ENCODE results near the gene TCHP.
"Not testable (repeated sequence)": the region's sequence is repeated elsewhere in the genome, so short reads cannot be mapped to it uniquely, and the experiment has no call there.

The TCHP gene

GRCh38 chr12:109875572-109876131 lies 24.4 kb upstream of the TCHP start:
- no peak overlapping the region for H3K4me3 Mint-ChIP-seq
- H3K27ac Mint-ChIP-seq: no peak overlapping the region
- peaks cover 67% of the 10 kb centered on the region for H3K4me1 Mint-ChIP-seq
- peaks cover 5% of the 10 kb centered on the region for H3K36me3 Mint-ChIP-seq
- no peaks in the 10 kb centered on the region for H3K27me3 Mint-ChIP-seq
- no peaks in the 10 kb centered on the region for H3K9me3 Mint-ChIP-seq

GRCh38 chr12:109876406-109876805 lies 23.7 kb upstream of the TCHP start:
- Mint-ChIP-seq H3K4me1 (peaks cover 70% of the 10 kb centered on the region), H3K27ac (peak overlapping the region; percentile 43), H3K4me3 (no peak overlapping the region)

GRCh38 chr12:109877504-109878246 lies 22.4 kb upstream of the TCHP start:
- Mint-ChIP-seq H3K4me1 (peaks cover 64% of the 10 kb centered on the region), H3K9me3 (no peaks in the 10 kb centered on the region), H3K27ac (no peak overlapping the region), H3K4me3 (peak overlapping the region; percentile 63), H3K36me3 (no peaks in the 10 kb centered on the region), H3K27me3 (no peaks in the 10 kb centered on the region)

More at GRCh38 chr12:109876406-109876805, 23.7 kb upstream of the TCHP start:
- no peaks in the 10 kb centered on the region for H3K9me3 Mint-ChIP-seq
- H3K27me3 Mint-ChIP-seq: no peaks in the 10 kb centered on the region
- H3K36me3 Mint-ChIP-seq: peaks cover 4% of the 10 kb centered on the region

GRCh38 chr12:109878247-109878625 lies 21.8 kb upstream of the TCHP start:
- H3K27me3 Mint-ChIP-seq: no peaks in the 10 kb centered on the region
- no peak overlapping the region for H3K27ac Mint-ChIP-seq
- H3K9me3 Mint-ChIP-seq: no peaks in the 10 kb centered on the region
- no peaks in the 10 kb centered on the region for H3K36me3 Mint-ChIP-seq
- H3K4me3 Mint-ChIP-seq: peak overlapping the region; percentile 96
- H3K4me1 Mint-ChIP-seq: peaks cover 63% of the 10 kb centered on the region

- Mint-ChIP-seq H3K36me3 (no peaks in the 10 kb centered on the region), H3K4me1 (peaks cover 63% of the 10 kb centered on the region), H3K27ac (peak overlapping the region; percentile 51), H3K4me3 (peak overlapping the region; percentile 96), H3K27me3 (no peaks in the 10 kb centered on the region), H3K9me3 (no peaks in the 10 kb centered on the region)
Measured at GRCh38 chr12:109878749-109879148, 21.3 kb upstream of the TCHP start.

GRCh38 chr12:109879351-109880042 lies 20.6 kb upstream of the TCHP start:
- peak overlapping the region; percentile 83 for H3K27ac Mint-ChIP-seq
- H3K27me3 Mint-ChIP-seq: no peaks in the 10 kb centered on the region

GRCh38 chr12:109880043-109880931 lies 19.8 kb upstream of the TCHP start, which contains the start of gene GLTP:
GLTP (minus strand) TSS chr12:109880541; CDS start chr12:109880374, 167 bp downstream.
- Mint-ChIP-seq H3K9me3 (no peaks in the 10 kb centered on the region), H3K4me1 (peaks cover 53% of the 10 kb centered on the region)

More at GRCh38 chr12:109879351-109880042, 20.6 kb upstream of the TCHP start:
- H3K4me3 Mint-ChIP-seq: peak overlapping the region; percentile 96
- peaks cover 61% of the 10 kb centered on the region for H3K4me1 Mint-ChIP-seq
- no peaks in the 10 kb centered on the region for H3K9me3 Mint-ChIP-seq
- no peaks in the 10 kb centered on the region for H3K36me3 Mint-ChIP-seq

GRCh38 chr12:109880938-109881337 lies 19.1 kb upstream of the TCHP start:
- peak overlapping the region; percentile 70 for H3K27ac Mint-ChIP-seq

More at GRCh38 chr12:109880043-109880931, 19.8 kb upstream of the TCHP start, which contains the start of gene GLTP:
- Mint-ChIP-seq H3K27me3 (no peaks in the 10 kb centered on the region), H3K36me3 (no peaks in the 10 kb centered on the region), H3K27ac (peak within 1 kb of the TSS; percentile 83), H3K4me3 (peak within 1 kb of the TSS; percentile 96)

GRCh38 chr12:109881752-109882151 lies 18.3 kb upstream of the TCHP start:
- Mint-ChIP-seq H3K27me3 (no peaks in the 10 kb centered on the region), H3K27ac (peak overlapping the region; percentile 70), H3K9me3 (no peaks in the 10 kb centered on the region), H3K4me1 (peaks cover 41% of the 10 kb centered on the region), H3K4me3 (peak overlapping the region; percentile 87), H3K36me3 (no peaks in the 10 kb centered on the region)

More at GRCh38 chr12:109880938-109881337, 19.1 kb upstream of the TCHP start:
- H3K9me3 Mint-ChIP-seq: no peaks in the 10 kb centered on the region
- H3K4me1 Mint-ChIP-seq: peaks cover 47% of the 10 kb centered on the region
- no peaks in the 10 kb centered on the region for H3K36me3 Mint-ChIP-seq
- H3K4me3 Mint-ChIP-seq: peak overlapping the region; percentile 87
- H3K27me3 Mint-ChIP-seq: no peaks in the 10 kb centered on the region

- no peaks in the 10 kb centered on the region for H3K36me3 Mint-ChIP-seq
- H3K9me3 Mint-ChIP-seq: no peaks in the 10 kb centered on the region
- H3K4me3 Mint-ChIP-seq: no peak overlapping the region
- no peak overlapping the region for H3K27ac Mint-ChIP-seq
- H3K4me1 Mint-ChIP-seq: peaks cover 35% of the 10 kb centered on the region
- no peaks in the 10 kb centered on the region for H3K27me3 Mint-ChIP-seq
Measured at GRCh38 chr12:109883461-109883860, 16.6 kb upstream of the TCHP start.

GRCh38 chr12:109885616-109886015 lies 14.5 kb upstream of the TCHP start:
- Mint-ChIP-seq H3K9me3 (no peaks in the 10 kb centered on the region), H3K36me3 (no peaks in the 10 kb centered on the region), H3K27me3 (no peaks in the 10 kb centered on the region), H3K4me1 (peaks cover 33% of the 10 kb centered on the region), H3K27ac (no peak overlapping the region), H3K4me3 (no peak overlapping the region)

GRCh38 chr12:109888179-109889020 lies 11.7 kb upstream of the TCHP start:
- H3K4me3 Mint-ChIP-seq: peak overlapping the region; percentile 70
- H3K36me3 Mint-ChIP-seq: no peaks in the 10 kb centered on the region
- peak overlapping the region; percentile 87 for H3K27ac Mint-ChIP-seq
- H3K27me3 Mint-ChIP-seq: no peaks in the 10 kb centered on the region
- peaks cover 37% of the 10 kb centered on the region for H3K4me1 Mint-ChIP-seq
- no peaks in the 10 kb centered on the region for H3K9me3 Mint-ChIP-seq

GRCh38 chr12:109890620-109891170 lies 9.4 kb upstream of the TCHP start:
- H3K36me3 Mint-ChIP-seq: no peaks in the 10 kb centered on the region
- H3K4me1 Mint-ChIP-seq: peaks cover 39% of the 10 kb centered on the region
- H3K27ac Mint-ChIP-seq: peak overlapping the region; percentile 46
- no peaks in the 10 kb centered on the region for H3K27me3 Mint-ChIP-seq
- H3K4me3 Mint-ChIP-seq: no peak overlapping the region
- H3K9me3 Mint-ChIP-seq: no peaks in the 10 kb centered on the region

- peaks cover 39% of the 10 kb centered on the region for H3K4me1 Mint-ChIP-seq
- peak overlapping the region; percentile 12 for H3K27ac Mint-ChIP-seq
- H3K9me3 Mint-ChIP-seq, H3K4me3 Mint-ChIP-seq, H3K27me3 Mint-ChIP-seq, H3K36me3 Mint-ChIP-seq: not testable (repeated sequence)
Measured at GRCh38 chr12:109891731-109892130, 8.3 kb upstream of the TCHP start.

Data from activated naive CD4-positive, alpha-beta T cell treated with anti-CD3 and anti-CD28 coated beads, Interleukin-2, amount 50 U/mL, for 24 hours (primary cell).